ENCODE data around the gene BTBD1.
A peak's percentile ranks its signal among the peaks of the same experiment; 100 is the strongest.

BTBD1 gene

GRCh38 chr15:82999905-83000671, 67.0 kb downstream of the BTBD1 start:
- FAIRE-seq: peak; percentile 78
- peak; percentile 17 for DNase-seq (ENCODE audit: extremely low spot score, insufficient read length, low read depth)

DNA sequence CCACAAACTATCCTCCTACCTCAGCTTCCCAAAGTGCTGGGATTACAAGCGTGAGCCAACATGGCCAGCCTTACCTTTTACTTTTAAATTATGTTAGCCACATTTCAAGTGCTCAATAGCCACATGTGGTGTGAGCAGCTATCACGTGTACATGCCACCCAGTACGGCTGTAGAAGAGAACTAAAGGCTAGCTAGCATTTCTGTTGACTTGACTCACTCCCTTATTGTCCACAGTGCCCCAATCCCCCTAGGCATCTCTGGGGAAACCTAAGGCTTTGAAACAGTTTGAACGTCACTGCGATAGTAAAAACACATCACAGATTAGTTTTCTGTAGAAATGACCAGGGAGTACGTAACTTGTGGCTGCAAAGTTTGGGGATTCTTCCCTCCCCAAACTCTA, 67.6 kb downstream of the BTBD1 start:
- no peak for DNase-seq (ENCODE audit: extremely low spot score, insufficient read length, low read depth)
- FAIRE-seq: no peak

GRCh38 chr15:82995938-82996337, 71.1 kb downstream of the BTBD1 start:
- FAIRE-seq (no peak), DNase-seq (ENCODE audit: extremely low spot score, insufficient read length, low read depth) (no peak)

- no peak for FAIRE-seq
- DNase-seq (ENCODE audit: extremely low spot score, insufficient read length, low read depth): no peak
Measured at GRCh38 chr15:82995076-82995475, 72.0 kb downstream of the BTBD1 start.

- DNase-seq (ENCODE audit: extremely low spot score, insufficient read length, low read depth) (no peak), FAIRE-seq (no peak)
Measured at GRCh38 chr15:82993144-82993543, 73.9 kb downstream of the BTBD1 start.

DNA sequence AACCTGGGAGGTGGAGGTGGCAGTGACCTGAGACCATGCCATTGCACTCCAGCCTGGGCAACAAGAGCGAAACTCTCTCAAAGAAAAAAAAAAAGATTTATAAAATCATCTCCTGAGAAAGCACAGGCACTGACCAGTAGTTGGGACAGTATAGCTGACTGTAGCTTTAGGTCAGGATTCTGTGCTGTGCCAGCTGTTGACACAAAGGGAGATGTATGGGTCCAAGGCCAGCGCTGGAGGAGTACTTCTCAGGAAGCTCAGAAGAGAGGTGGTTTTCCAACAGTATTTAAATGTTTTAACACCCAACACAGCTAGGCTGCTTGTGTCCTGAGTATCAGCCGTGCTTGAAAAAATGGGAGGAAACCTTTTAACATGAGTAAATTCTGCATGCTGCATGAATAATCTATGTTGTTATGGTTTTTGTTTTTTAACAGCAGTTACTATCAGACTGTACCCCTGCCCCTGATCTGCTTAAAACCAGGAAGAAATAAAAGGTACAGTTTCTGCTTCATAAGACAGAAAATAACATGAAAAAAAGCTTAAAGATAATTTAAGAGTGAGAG, 74.5 kb downstream of the BTBD1 start:
- no peak for DNase-seq (ENCODE audit: extremely low spot score, insufficient read length, low read depth)
- FAIRE-seq: no peak

- FAIRE-seq (no peak), DNase-seq (ENCODE audit: extremely low spot score, insufficient read length, low read depth) (no peak)
Measured at GRCh38 chr15:82986442-82986780, 80.6 kb downstream of the BTBD1 start.

DNA sequence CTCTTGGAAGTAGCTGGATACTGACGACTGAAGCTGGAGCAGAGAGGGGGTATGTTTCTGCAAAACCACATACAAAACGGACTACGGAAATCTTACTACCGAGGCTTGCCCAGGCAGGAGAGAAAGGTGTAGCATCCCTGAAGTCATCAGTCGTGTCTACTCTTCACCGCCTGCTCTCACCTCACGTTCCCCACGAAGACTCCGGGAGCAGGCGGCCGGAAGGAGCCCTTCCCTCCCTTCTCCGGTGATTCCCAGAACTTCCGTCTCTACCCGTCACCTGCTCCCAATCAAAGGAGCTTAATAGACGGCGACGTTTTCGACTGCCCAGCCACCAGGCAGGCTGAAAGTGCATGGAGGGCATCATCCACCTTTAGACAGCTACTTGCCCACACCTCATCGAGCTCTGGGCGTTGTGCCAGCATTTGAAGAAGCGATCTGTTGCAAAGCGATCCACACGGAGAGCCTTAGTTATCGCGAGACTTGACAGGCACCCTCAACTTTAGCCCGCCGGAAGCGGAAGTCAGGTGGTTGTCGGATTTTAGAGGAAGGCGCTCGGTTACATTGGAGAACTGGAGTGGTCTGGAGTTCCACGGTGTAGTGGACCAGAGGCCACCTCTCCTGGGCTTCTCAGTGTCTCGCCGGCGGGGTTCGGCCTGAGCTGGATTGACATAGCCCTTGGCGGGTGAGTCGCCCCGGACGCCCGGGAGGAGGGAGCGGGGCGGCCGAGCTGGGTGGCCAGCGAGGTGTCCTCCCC, 81.2 kb downstream of the BTBD1 start, which contains the start of gene RAMAC:
RAMAC (plus strand) TSS at position 523 of the 754 bp plus-strand sequence. CDS start 2,809 bp downstream, outside the sequence.
- peak; percentile 83 for DNase-seq (ENCODE audit: extremely low spot score, insufficient read length, low read depth)
- FAIRE-seq: peak; percentile 94

DNA sequence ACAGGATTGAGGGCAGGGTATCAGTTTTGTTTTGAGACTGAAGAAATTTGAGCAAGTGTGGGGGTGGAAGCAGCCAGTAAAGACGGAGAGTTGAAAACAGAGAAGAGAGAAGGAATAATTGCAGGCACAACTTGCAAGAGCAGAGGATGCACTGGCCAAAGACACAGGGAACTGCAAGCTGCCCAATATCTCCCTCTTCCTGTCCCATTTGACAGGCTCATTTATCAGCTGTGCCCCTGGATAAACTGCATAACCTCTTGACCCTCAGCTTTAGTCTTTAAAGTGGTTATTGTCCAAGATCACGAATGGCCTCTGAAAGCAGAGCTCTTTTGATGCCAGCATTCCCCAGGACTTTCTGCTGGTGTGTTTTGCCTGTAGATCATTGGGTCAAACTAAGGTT, 86.1 kb downstream of the BTBD1 start:
- FAIRE-seq (no peak), DNase-seq (ENCODE audit: extremely low spot score, insufficient read length, low read depth) (no peak)

GRCh38 chr15:82979726-82980125, 87.3 kb downstream of the BTBD1 start:
- FAIRE-seq (no peak), DNase-seq (ENCODE audit: extremely low spot score, insufficient read length, low read depth) (no peak)

GRCh38 chr15:82978438-82978837, 88.6 kb downstream of the BTBD1 start:
- DNase-seq (ENCODE audit: extremely low spot score, insufficient read length, low read depth) (no peak), FAIRE-seq (no peak)

DNA sequence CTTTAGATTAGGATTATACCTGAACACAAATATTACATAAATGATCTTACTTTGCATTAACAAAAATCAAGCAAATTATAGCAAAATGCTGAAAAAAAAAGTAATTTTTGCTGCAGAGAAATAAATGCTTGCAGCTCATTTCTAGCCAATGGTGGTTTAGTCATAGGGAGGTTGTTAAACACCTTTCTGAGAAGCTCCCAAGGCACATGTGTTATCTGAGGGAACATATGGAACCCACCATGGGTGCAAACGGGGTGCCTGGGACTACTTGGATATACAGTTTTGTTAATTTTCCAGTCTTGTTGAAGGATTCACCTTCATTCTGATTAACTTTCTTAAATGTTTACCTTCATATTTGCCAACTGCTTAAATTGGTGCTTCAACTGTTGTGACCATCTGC, 90.0 kb downstream of the BTBD1 start:
- DNase-seq (ENCODE audit: extremely low spot score, insufficient read length, low read depth): no peak
- no peak for FAIRE-seq

GRCh38 chr15:82972990-82973389, 94.1 kb downstream of the BTBD1 start:
- DNase-seq (ENCODE audit: extremely low spot score, insufficient read length, low read depth) (no peak), FAIRE-seq (no peak)

- DNase-seq (ENCODE audit: extremely low spot score, insufficient read length, low read depth) (no peak), FAIRE-seq (no peak)
Measured at GRCh38 chr15:82971218-82971984, 95.7 kb downstream of the BTBD1 start.

GRCh38 chr15:82970696-82971095, 96.4 kb downstream of the BTBD1 start:
- DNase-seq (ENCODE audit: extremely low spot score, insufficient read length, low read depth) (no peak), FAIRE-seq (no peak)

DNA sequence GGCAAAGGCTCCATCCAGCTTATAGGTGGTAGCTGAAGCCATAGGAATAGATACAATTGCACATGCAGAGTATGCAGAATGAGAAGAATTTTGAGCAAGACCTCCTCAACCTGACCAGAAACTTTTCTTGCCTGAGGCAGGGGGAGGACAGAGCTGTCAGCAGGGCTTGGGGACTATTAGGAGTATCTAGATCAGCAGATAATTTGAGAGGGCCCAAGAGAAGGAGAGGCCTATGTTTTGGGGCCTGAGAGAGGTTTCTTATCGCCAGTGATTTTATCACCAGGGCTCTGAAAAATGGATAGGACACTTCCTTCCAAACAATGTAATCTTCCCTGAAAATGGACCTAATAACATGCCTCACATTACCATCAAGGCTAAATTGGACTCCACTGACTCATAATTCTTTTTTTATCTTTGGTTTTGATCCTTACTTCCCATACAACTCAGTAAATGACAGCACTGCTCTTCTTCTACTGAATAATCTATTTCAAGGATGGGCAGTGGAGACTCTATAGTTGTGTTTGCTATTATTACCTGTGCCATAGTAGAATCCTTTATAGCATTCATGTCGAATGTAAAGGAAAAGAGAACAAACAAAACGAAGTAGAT, 96.9 kb downstream of the BTBD1 start:
- DNase-seq (ENCODE audit: extremely low spot score, insufficient read length, low read depth) (no peak), FAIRE-seq (no peak)

GRCh38 chr15:82969353-82969752, 97.7 kb downstream of the BTBD1 start:
- FAIRE-seq (no peak), DNase-seq (ENCODE audit: extremely low spot score, insufficient read length, low read depth) (no peak)

DNA sequence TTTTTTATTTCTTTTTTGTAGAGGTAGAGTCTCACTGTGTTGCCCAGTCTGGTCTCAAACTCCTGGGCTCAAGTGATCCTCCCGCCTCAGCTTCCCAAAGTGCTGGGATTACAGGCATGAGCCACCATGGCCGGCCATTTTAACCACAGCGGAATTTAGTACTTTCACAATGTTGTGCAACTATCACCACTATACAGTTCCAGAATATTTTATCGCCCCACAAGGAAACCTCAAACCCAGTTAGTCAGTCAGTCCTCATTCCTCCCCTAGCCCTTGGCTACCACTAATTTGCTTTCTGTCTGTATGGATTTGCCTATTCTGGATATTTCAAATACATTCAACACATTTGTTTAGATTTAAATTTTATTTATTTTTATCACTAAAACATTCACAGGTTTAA, 99.0 kb downstream of the BTBD1 start:
- no peak for FAIRE-seq
- DNase-seq (ENCODE audit: extremely low spot score, insufficient read length, low read depth): no peak

GRCh38 chr15:82966671-82967071, 100.4 kb downstream of the BTBD1 start:
- peak; percentile 64 for FAIRE-seq
- no peak for DNase-seq (ENCODE audit: extremely low spot score, insufficient read length, low read depth)
